GM20431 (cell line): Measurements from ENCODE around the gene CREBRF.
"Not testable (repeated sequence)": the region's sequence is repeated elsewhere in the genome, so short reads cannot be mapped to it uniquely, and the experiment has no call there.

Experiments used
- in situ Hi-C: fragments of 300-500 bp; cut with MseI, MboI; formaldehyde crosslinking; loops from one replicate; pipeline ENCODE4 v1.15.0; 2020; ENCODE audit warnings: low sequenced_read_pairs; ENCODE audit not compliant: unreplicated experiment

Gene CREBRF

GRCh38 chr5:173148354-173148753, 92.2 kb downstream of the CREBRF start:
- in situ Hi-C loops, result loop anchor here (25.0 kb wide), 1 partner anchor 161 kb away; the partner anchor contains the start of gene ATP6V0E1

DNA sequence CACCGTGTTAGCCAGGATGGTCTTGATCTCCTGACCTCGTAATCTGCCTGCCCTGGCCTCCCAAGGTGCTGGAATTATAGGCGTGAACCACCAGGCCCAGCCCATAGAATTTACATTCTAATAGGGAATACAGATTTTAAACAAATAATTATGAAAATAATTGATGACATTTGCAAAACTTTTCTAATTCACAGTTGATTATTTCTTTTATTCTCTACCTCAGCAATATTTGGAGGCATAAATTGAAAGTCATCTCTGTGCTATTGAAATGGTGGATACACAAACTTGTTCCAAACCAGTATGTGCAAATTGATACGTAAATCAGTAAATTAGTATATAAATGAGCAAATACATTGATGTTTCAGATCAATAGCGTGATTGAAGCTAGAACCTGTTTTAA, 96.4 kb downstream of the CREBRF start:
- in situ Hi-C loops, result no loop called here

DNA sequence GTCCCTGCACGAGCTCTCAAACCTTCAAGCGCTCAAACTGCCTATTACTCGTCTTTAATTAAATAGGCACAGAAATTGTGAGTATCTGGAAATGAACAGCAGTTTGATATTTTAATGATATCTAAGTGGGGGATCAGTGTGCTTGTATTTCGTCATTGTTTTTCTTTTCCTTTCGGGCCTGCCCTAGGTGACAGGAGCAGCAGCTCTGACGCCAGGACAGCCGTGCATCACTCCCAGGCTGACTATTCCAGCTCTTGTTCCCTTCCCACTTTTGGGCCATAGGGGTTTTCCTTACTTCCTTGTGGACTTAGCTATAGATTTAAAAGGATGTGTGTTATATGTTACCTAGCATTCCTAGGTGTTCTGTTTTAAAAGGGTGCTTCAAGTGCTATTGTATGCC, 97.7 kb downstream of the CREBRF start:
- in situ Hi-C loops, result no loop called here

- in situ Hi-C loops, result not testable (repeated sequence)
Observed at GRCh38 chr5:173154619-173155018, 98.5 kb downstream of the CREBRF start.

- in situ Hi-C loops, result no loop called here
Observed at GRCh38 chr5:173155912-173156311, 99.8 kb downstream of the CREBRF start.

DNA sequence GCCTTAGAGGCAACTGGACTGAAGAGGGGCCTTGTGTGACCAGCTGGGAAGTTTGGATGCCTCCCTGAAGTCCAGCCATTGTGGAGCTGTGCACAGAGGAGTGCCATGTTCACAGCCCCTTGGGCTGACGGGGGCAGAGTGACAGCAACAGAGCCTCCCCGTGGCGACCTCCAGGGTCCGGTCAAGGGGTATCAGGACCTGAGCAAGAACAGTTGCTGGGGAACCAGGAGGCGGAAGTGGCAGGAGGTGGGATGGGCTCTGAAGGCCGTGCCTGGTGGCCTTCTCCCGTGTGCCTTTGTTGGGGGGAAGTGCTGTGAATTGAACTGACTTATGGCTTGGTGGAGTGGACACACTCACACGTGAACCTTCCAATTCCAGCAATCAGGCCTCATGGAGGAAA, 102.2 kb downstream of the CREBRF start:
- in situ Hi-C loops, result no loop called here

DNA sequence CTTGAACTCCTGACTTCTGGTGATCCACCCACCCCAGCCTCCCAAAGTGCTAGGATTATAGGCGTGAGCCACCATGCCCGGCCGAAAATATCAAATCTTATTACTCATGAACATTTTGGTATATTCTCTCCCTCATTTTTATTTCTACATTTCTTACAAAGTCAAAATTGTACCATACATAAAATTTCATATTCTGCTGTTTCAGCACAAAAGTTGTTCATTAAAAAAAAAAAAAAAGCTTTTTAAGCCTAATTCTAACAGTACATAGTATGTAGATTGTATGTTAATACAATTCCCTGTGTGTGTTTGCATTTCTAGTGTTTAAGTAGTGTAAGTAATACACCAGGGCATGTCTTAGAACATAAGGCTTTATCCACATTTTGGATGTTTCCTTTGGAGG, 103.1 kb downstream of the CREBRF start:
- in situ Hi-C loops, result no loop called here

DNA sequence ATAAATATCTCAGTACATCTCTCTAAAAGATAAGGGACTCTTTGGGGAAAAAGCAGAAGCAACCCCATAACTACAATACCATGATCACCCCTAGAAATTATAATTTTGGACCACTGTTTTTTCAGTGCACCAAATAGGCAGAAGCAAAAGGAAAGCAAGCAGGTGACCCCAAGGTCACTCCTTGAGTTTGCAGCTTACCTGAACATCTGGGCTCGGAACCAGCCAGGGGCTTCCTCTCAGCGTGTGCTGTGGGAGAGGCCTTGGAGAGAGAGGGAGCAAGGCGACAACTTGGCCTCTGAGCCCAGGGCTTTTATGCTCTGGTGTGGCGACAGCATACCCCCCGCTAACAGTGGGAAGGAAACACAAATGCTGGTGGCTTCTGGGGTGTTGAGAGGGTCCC, 105.0 kb downstream of the CREBRF start:
- in situ Hi-C loops, result no loop called here

GRCh38 chr5:173163219-173163618, 107.1 kb downstream of the CREBRF start:
- in situ Hi-C loops, result no loop called here

- in situ Hi-C loops, result no loop called here
Observed at GRCh38 chr5:173165177-173166016, 109.2 kb downstream of the CREBRF start.

DNA sequence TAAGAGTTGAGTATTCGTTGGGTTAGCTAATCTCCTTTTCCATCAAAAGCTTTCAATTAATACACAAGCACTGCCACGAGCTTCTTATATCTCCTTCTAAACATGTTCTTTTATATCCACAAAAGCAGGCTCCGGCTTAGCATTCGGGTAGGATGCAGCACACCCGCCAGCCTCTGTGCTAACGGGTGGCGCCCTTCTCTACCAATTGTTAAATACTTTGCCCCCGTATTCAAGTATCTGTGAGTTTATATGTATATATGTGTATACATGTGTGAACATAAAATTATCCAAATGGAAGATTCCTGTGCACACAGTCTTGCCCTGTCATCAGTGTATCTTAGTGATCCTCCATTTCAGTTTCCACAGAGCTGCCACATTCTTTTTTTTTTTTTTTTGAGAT, 116.0 kb downstream of the CREBRF start:
- in situ Hi-C loops, result no loop called here

DNA sequence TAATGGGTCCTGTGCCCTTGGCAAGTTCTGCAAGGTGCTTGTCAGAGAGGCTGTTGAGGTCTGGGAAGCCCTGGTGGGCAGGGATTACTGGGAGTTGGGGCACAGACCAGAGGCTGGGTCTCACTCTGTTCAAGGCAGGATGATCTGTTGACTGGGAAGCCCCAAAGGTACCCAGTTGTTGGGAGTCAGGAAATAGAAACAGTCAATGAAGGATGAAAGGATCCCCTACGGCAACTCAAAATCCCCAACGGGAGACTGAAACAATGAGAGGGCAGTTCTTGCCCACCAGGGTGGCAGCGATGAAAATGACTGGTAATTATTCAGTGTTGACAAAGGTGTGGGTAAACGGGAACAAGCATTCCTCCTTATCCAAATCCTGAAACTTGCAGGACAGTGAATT, 119.4 kb downstream of the CREBRF start:
- in situ Hi-C loops, result no loop called here

GRCh38 chr5:173178369-173178910, 122.3 kb downstream of the CREBRF start:
- in situ Hi-C loops, result no loop called here

DNA sequence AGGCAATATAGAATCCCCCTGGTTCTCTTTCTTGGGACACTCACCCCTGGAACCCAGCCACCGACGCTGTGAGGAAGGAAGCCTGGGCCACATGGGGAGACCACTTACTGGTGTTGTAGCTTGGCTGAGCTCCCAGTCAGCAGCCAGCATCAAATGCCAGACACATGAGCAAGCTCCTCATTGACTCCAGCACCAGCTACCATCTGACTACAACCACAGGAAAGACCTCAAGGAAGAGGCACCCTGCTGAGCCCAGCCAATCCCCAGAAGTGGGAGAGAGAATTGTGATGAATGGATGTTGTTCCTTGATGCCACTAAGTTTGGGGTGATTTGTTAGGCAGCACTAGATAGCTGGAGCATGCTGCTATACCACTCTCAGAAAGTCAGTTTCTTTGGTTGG, 124.2 kb downstream of the CREBRF start:
- in situ Hi-C loops, result no loop called here

DNA sequence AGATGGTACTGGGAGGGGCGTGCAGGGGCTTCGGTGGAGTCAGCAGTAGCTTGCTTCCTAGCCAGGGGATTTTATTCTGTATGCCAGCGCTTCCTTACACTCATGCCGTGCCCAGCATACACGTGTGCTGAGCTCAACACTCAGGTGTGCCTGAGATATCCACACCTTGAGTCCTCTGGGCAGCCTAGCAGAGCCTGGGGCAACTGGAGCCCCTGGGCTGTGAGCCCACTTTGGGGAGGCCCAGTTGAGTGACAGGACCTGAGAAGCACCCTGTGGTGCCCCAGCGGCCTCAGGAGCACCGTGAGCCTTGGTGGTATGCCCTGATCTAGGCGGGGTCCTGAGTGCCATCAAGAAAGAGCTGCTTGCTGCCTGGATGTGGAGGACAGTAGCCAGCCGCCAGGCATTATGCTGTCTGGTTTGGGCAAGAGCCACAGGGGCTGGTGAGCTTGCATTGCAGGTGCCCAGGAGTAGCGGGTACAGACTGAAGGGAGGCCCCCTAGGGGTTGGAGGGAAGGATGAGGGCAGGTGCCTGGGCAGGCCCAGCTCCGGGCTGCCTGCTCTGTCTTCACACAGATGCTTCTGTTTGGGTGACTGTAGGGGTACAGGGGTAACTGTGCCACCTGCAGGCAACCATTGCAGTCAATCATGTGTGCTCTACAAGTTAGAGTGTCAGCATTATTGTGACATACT, 131.0 kb downstream of the CREBRF start:
- in situ Hi-C loops, result no loop called here

DNA sequence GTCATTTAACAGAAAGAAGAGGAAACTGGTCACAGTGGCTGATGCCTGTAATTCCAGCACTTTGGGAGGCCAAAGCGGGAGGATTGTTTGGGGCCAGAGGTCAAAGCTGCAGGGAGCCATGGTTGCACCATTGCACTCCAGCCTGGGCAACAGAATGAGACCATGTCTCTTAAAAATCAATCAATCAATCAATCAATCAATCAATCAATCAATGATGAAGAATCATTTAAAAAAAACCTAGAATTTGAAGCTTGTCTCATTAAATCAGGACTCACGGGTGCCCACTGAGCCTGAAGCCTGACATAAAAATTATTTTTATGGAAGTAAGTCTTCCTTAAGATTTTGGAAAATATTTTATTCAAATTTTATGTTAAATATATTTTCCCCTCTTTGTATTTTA, 132.1 kb downstream of the CREBRF start:
- in situ Hi-C loops, result no loop called here
